H1 (cell line): ENCODE results near the gene ARF3. TPM values are rescaled to one million over a fixed set of nuclear protein-coding genes. Genes with fewer than 3 reads are reported as not detected.

Experiments
- ASH2L ChIP-seq: fragments of 200-600, 300-600 bp; sonication (generic); IDR thresholded peaks from one replicate; pipeline ENCODE4 v1.7.1; 2017; ENCODE audit warnings: low read length
- BCL11A ChIP-seq, 2 experiments: IDR thresholded peaks; one replicate each; pipeline ENCODE4 v1.6.1; 2011; ENCODE audit warnings: low read depth in 2 of 2, low read length in 2 of 2, mild to moderate bottlenecking in 2 of 2
- CHD1 ChIP-seq: IDR thresholded peaks from 2 replicates; pipeline ENCODE4 v1.6.1; 2012; ENCODE audit warnings: low read depth, low read length, improper control_type of control experiment
- CHD2 ChIP-seq: IDR thresholded peaks from 2 replicates; pipeline ENCODE4 v1.6.1; 2012; ENCODE audit warnings: low read length, improper control_type of control experiment
- CREB1 ChIP-seq: IDR thresholded peaks from 2 replicates; pipeline ENCODE4 v1.6.1; 2012; ENCODE audit warnings: inconsistent platforms
- EZH2 ChIP-seq: fragments of 200-600 bp; sonication (generic); IDR thresholded peaks from 2 replicates; pipeline ENCODE4 v1.7.1; 2012; ENCODE audit warnings: low read depth, mild to moderate bottlenecking, moderate library complexity, low read length, inconsistent platforms; ENCODE audit not compliant: severe bottlenecking
- KDM4A ChIP-seq: IDR thresholded peaks from one replicate; pipeline ENCODE4 v1.7.1; 2012; ENCODE audit warnings: low read depth, mild to moderate bottlenecking, moderate library complexity, low read length, inconsistent platforms; ENCODE audit not compliant: severe bottlenecking
- KDM5A ChIP-seq: fragments of 200-600 bp; IDR thresholded peaks from 2 replicates; pipeline ENCODE4 v1.7.1; 2012; ENCODE audit warnings: mild to moderate bottlenecking, low read length, inconsistent platforms, mixed read lengths
- NANOG ChIP-seq: IDR thresholded peaks from 2 replicates; pipeline ENCODE4 v1.6.1; 2011; ENCODE audit warnings: low read length, low read depth, mild to moderate bottlenecking, inconsistent platforms; ENCODE audit not compliant: insufficient read depth, poor library complexity, severe bottlenecking
- NRF1 ChIP-seq: IDR thresholded peaks from 2 replicates; pipeline ENCODE4 v1.6.1; 2011; ENCODE audit warnings: mild to moderate bottlenecking, low read depth, low read length, improper control_type of control experiment
- PHF8 ChIP-seq: fragments of 200-600 bp; sonication (generic); conservative IDR thresholded peaks from 2 replicates; pipeline ENCODE4 v1.7.1; 2012; ENCODE audit warnings: low read depth, mild to moderate bottlenecking, inconsistent platforms, low read length, moderate library complexity
- POLR2AphosphoS5 ChIP-seq: IDR thresholded peaks from 2 replicates; pipeline ENCODE4 v1.6.1; 2011; ENCODE audit warnings: low read depth, low read length
- RAD21 ChIP-seq, 2 experiments: IDR thresholded peaks in 1 of 2; conservative IDR thresholded peaks in 1 of 2; 2 replicates each; pipeline ENCODE4 v1.6.1; 2011; ENCODE audit warnings: low read depth in 2 of 2, low read length in 2 of 2, improper control_type of control experiment in 1 of 2, inconsistent platforms in 1 of 2, mild to moderate bottlenecking in 1 of 2, moderate library complexity in 1 of 2
- RNF2 ChIP-seq: fragments of 200-900, 300-1000 bp; sonication (generic); IDR thresholded peaks from 2 replicates; pipeline ENCODE4 v1.7.1; 2016; ENCODE audit warnings: borderline replicate concordance, low read depth, mild to moderate bottlenecking, antibody characterized with exemption, low read length; ENCODE audit not compliant: poor library complexity, severe bottlenecking; ENCODE audit errors: missing control alignments
- SP1 ChIP-seq: IDR thresholded peaks from 2 replicates; pipeline ENCODE4 v1.6.1; 2011; ENCODE audit warnings: low read depth, low read length
- SP4 ChIP-seq: IDR thresholded peaks from 2 replicates; pipeline ENCODE4 v1.6.1; 2012; ENCODE audit warnings: low read length, inconsistent platforms
- TAF1 ChIP-seq: IDR thresholded peaks from 2 replicates; pipeline ENCODE4 v1.6.1; 2011; ENCODE audit warnings: mild to moderate bottlenecking, low read depth, low read length
- TBP ChIP-seq: IDR thresholded peaks from 2 replicates; pipeline ENCODE4 v1.6.1; 2011; ENCODE audit warnings: low read depth, low read length, improper control_type of control experiment
- YY1 ChIP-seq: IDR thresholded peaks from 2 replicates; pipeline ENCODE4 v1.6.1; 2011; ENCODE audit warnings: low read depth, mild to moderate bottlenecking, low read length
- ZNF274 ChIP-seq: IDR thresholded peaks from 2 replicates; pipeline ENCODE4 v1.7.0; 2012; ENCODE audit warnings: low read length, borderline replicate concordance; ENCODE audit errors: extremely low read depth
- polyA plus RNA-seq, 7 experiments: library from polyadenylated mRNA; depleted of rRNA in 3 of 7; stranded (reverse) in 5 of 7; unstranded in 2 of 7; fragments of >200 nt in 5 of 7; fragments of 200-250 nt in 2 of 7; gene quantifications; 1 replicate in 5 of 7; 2 replicates in 1 of 7; 4 replicates in 1 of 7; pipeline versions ENCODE4 v1.2.1 to v1.2.3, GENCODE V29; 2011 to 2013; ENCODE audit warnings: missing spikeins in 2 of 7, mixed read lengths in 2 of 7
- total RNA-seq: library from RNA; stranded (reverse); fragmentation: NEBNext Ultra II Directional; extraction: Animal tissue kit (Norgen Biotek cat#: 25700); gene quantifications from 2 replicates; pipeline ENCODE4 v1.2.1, GENCODE V29; 2021
- TF ChIP-seq, protein P1 (sequence below), 3 experiments: IDR thresholded peaks; 1 replicate in 2 of 3; 2 replicates in 1 of 3; pipeline versions ENCODE4 v1.5.1 to v1.6.1; 2011; ENCODE audit warnings: low read length in 3 of 3, mild to moderate bottlenecking in 3 of 3, inconsistent platforms in 2 of 3, low read depth in 1 of 3, moderate library complexity in 1 of 3; ENCODE audit not compliant: insufficient read depth in 1 of 3; ENCODE audit errors: control extremely low read depth in 1 of 3
- TF ChIP-seq, protein P2 (sequence below): IDR thresholded peaks from 2 replicates; pipeline ENCODE4 v1.6.1; 2012; ENCODE audit warnings: inconsistent platforms

The ARF3 gene
- total and polyA plus RNA-seq, 2 of the 8 experiments (the other 6 are each of a cell fraction or from before 2014, with no cell fraction given) = 231 to 250 TPM

GRCh38 chr12:48972213-48972951 lies 15.1 kb upstream of the ARF3 start (continued):
- TF ChIP-seq KDM5A (no peak), TAF1 (no peak), PHF8 (no peak), BCL11A (IDR thresholded peaks at IDR 0.05; ENCODE audit: low read depth in 2 of 2, low read length in 2 of 2) (no peak), TBP (no peak), KDM4A (no peak), NRF1 (no peak), SP4 (no peak), CREB1 (no peak), EZH2 (peak; percentile 1), YY1 (no peak), ZNF274 (no peak), CHD2 (no peak), RNF2 (peak; percentile 9), RAD21 (IDR thresholded peaks at IDR 0.05 in 1 of 2, conservative IDR thresholded peaks at IDR 0.05 in 1 of 2; ENCODE audit: low read depth in 2 of 2, low read length in 2 of 2) (peak; percentile 36 to 40; a peak in 3 of 4 replicates), NANOG (no peak), ASH2L (no peak), SP1 (no peak), POLR2AphosphoS5 (no peak), CHD1 (no peak)
- TF ChIP-seq, protein P1, sequence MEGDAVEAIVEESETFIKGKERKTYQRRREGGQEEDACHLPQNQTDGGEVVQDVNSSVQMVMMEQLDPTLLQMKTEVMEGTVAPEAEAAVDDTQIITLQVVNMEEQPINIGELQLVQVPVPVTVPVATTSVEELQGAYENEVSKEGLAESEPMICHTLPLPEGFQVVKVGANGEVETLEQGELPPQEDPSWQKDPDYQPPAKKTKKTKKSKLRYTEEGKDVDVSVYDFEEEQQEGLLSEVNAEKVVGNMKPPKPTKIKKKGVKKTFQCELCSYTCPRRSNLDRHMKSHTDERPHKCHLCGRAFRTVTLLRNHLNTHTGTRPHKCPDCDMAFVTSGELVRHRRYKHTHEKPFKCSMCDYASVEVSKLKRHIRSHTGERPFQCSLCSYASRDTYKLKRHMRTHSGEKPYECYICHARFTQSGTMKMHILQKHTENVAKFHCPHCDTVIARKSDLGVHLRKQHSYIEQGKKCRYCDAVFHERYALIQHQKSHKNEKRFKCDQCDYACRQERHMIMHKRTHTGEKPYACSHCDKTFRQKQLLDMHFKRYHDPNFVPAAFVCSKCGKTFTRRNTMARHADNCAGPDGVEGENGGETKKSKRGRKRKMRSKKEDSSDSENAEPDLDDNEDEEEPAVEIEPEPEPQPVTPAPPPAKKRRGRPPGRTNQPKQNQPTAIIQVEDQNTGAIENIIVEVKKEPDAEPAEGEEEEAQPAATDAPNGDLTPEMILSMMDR (IDR thresholded peaks at IDR 0.05; ENCODE audit: control extremely low read depth in 1 of 3, insufficient read depth in 1 of 3, low read depth in 1 of 3, low read length in 3 of 3) = peak in 2 of 3 experiments; percentile 48 to 55; a peak in 3 of 4 replicates
- TF ChIP-seq, protein P2, sequence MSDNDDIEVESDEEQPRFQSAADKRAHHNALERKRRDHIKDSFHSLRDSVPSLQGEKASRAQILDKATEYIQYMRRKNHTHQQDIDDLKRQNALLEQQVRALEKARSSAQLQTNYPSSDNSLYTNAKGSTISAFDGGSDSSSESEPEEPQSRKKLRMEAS = no peak; the same call in 1 of the 2 replicates
